CD4-positive, alpha-beta T cell treated with Interleukin-15 for 1 hour (primary cell): Measurements from ENCODE around the gene CHRNB1.

Experiments
- DNase-seq: peaks from one replicate; pipeline ENCODE4 v3.0.0-alpha.2; 2020

Gene CHRNB1

DNA sequence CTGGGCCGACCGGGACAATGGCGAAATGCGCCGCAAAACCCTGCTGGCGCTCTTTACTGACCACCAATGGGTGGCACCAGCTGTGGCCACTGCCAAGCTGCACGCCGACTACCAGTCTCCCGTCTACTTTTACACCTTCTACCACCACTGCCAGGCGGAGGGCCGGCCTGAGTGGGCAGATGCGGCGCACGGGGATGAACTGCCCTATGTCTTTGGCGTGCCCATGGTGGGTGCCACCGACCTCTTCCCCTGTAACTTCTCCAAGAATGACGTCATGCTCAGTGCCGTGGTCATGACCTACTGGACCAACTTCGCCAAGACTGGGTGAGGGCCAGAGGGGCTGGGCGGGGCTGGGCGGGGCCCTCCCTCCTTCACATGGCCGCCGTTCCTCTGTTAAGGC is 29.1 kb upstream of the CHRNB1 start:
- DNase-seq: no peak

DNA sequence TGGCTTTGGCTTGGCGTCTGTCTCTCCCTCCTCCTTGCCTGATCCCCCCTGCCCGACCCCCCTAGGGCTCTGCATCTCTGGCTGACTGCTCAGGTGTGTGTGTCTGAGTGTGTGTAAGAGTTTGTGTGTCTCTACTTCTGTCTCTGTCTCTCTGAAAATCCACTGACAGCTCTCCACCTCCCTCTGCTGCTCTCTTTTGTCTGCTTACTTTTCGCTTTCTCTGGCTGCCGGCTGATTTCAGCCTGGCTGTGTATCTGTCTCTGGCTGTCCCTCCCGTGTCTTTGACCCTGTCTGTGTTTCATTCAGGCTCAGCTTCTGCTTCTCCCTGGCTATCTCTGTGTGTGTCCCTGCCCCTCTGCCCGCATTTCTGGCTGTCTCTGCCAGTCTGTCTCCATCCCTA is 28.5 kb upstream of the CHRNB1 start:
- DNase-seq: no peak

DNA sequence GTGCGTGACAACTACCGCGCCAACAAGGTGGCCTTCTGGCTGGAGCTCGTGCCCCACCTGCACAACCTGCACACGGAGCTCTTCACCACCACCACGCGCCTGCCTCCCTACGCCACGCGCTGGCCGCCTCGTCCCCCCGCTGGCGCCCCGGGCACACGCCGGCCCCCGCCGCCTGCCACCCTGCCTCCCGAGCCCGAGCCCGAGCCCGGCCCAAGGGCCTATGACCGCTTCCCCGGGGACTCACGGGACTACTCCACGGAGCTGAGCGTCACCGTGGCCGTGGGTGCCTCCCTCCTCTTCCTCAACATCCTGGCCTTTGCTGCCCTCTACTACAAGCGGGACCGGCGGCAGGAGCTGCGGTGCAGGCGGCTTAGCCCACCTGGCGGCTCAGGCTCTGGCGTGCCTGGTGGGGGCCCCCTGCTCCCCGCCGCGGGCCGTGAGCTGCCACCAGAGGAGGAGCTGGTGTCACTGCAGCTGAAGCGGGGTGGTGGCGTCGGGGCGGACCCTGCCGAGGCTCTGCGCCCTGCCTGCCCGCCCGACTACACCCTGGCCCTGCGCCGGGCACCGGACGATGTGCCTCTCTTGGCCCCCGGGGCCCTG is 27.7 kb upstream of the CHRNB1 start:
- DNase-seq: no peak

DNA sequence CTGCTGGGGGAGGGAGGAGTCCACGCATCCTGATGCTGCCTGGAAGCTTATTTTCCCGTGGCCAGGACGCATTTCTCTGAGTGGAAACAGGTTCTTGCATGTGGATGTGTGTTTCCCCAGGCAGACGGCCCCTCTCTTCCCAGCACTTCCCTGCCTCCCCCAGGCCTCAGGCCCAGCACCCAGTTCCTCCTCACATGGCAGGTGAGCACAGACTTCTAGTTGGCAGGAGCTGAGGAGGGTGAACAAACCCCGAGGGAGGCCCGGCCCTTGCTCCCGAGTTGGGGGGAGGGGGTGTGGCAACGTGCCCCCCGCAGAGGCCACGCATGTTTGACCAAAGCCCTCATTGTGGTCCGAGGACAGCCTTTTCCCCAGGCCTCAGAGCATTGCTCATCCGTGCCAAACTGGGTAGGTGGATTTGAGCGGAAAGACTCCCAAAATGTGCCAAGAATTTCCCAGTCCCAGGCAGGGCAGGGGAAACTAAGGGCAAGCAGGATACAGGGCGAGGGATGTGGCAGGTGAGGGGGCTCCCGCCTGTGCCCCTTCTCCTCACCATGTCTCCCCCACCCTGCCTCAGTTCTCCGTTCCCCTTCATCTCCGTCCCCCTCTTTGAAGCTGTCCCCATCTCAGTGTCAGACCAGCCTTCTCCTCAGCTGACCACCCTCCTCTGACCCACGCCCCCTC is 26.2 kb upstream of the CHRNB1 start:
- no peak for DNase-seq

DNA sequence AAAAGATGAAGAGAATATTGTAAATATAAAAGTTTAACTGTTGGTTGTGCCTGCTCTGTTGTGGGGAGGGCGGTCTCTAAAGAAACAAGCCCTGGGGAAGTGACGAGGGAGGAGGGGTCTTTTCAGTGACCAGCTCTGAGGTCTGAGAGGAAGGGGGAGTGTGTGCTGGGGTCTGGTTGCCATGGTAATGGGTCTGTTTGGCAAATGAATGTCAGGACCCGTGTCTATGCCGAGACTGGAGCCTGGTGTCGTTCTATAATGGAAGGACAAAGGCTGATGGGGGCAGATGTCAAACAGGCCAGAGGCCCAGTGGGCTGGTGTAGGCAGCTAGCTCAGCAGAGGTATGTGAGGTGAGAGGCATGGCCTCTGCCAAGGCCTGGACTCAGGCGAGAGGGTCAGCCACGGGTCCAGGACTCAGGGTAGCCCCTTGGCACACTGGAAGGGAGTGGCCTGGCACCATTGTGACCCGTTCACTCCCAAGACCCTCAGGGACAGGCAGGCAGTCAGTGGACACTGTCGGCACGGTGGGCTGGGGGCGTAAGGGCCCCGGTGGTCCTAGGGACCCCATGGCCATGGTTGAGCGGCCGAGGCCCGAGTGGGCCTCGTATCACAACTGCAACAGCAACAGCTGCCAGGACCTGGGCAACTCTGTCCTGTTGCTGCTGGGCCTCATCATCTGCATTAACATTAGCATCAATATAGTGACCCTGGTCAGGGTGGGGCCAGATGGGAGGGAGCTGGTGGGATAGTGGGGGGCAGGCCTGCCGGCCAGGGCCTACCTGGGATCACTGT is 24.8 kb upstream of the CHRNB1 start, which contains the start of gene SPEM1:
SPEM1 (plus strand) TSS at position 506 of the 792 bp plus-strand sequence; CDS start at position 567, 61 bp downstream.
- DNase-seq: no peak

DNA sequence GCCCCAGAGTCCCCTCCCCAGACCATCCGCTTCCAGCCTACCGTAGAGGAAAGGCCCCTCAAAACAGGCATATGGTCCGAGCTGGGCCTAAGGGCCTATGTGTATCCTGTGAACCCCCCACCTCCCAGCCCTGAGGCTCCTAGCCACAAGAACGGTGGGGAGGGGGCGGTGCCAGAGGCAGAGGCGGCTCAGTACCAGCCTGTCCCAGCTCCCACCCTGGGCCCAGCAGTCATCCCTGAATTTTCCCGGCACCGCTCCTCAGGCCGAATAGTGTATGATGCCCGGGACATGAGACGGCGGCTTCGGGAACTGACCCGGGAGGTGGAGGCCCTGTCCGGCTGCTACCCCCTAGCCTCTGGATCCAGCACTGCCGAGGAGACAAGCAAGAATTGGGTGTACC is 23.7 kb upstream of the CHRNB1 start:
- no peak for DNase-seq

DNA sequence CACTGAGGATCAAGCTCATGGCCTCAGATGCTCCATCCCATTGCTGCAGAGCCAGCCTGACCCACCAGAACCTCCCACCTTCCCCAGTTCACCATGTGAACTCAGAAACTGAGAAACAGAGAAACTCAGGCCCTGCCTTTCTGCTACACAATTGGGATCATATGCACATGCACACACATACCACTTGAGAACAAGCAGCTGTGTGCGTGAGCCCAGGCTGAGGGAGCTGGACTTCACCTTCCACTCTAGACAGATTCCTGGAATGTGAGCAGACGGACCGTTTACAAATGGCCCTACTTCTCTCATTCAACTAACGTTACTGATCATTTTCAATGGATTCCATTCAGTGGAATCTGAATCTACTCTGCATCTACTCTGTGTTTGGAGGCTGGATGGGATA is 21.2 kb upstream of the CHRNB1 start:
- no peak for DNase-seq

DNA sequence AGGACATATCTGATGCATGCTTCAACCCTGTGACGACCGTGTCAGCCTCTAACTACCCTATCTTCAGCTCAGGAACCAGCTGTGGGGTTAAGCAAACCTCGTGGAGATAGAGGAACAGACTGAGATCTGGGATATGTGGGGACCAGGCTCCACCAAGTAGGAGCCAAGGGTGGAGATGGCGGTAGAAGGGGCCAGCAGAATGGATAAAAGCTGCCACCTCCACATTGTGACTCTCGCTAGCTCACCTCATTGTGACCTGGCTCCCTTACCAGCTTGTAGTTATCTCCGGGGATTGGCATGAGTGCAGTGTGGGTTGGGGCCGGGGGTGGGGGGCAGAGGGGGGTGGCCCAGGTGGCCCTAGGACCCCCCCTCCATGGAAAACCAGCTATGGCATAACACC is 19.5 kb upstream of the CHRNB1 start, which contains the start of gene SPEM2:
SPEM2 (plus strand) TSS at position 301 of the 400 bp plus-strand sequence; CDS start at position 374, 73 bp downstream.
- no peak for DNase-seq

DNA sequence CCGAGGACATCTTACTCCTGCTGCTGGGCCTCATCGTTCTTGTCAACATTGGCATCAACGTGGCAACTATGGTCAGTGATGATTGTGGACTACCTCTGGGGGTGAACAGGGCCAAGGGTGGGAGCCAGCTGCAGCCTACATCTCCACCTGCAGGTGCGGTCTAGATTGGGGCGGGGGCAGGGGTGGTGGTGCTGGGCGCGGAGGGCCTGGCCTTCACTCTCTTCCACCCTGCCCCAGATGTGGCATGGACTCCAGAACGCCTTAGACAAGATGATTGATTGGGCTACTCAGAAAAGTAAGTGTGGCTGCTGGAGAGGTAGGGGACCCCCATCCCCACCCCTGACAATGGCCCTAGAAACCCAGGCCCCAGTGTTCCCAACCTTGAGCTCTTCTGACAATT is 19.1 kb upstream of the CHRNB1 start:
- DNase-seq: no peak

DNA sequence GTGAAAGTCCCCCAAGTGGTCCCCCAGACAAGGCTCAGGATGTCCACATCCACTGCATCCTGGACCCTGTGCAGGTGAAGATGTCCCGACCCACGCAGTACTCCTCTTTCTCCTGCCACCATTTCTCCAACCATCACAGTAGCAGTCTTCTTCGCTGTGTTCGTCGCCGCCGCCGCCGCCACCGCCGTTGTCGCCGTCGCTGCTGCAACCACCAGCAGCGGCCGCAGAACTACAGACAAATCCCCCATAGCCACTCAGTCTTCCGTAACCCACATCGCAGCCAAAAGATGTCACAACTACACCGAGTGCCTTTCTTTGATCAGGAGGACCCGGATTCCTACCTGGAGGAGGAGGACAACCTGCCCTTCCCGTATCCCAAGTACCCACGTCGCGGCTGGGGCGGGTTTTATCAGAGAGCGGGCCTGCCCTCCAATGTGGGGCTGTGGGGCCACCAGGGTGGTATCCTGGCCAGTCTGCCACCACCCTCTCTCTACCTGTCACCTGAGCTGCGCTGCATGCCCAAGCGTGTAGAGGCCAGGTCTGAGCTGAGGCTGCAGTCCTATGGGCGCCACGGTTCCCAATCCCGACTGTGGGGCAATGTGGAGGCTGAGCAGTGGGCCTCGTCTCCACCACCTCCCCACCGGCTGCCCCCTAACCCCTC is 18.5 kb upstream of the CHRNB1 start:
- DNase-seq: no peak

DNA sequence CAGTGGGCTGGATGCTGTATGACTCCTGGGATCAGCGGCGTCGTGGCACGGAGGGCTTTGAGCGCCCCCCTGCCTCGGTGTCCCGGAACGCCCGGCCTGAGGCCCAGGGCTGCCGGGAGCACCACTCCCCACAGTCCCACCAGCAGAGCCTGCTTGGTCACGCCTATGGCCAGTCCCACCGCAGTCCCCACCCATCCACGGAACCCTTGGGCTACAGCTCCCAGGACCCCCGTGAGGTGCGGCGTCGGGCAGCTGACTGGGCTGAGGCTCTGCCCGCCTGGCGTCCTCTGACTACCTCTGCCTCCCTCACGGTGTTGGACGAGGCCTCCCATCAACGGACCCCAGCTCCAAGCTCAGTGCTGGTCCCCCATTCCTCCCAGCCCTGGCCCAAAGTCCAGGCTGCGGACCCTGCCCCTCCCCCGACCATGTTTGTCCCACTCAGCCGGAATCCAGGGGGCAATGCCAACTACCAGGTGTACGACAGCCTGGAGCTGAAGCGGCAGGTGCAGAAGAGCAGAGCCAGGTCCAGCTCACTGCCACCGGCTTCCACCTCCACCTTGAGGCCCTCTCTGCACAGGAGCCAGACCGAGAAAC is 17.9 kb upstream of the CHRNB1 start:
- DNase-seq: no peak

DNA sequence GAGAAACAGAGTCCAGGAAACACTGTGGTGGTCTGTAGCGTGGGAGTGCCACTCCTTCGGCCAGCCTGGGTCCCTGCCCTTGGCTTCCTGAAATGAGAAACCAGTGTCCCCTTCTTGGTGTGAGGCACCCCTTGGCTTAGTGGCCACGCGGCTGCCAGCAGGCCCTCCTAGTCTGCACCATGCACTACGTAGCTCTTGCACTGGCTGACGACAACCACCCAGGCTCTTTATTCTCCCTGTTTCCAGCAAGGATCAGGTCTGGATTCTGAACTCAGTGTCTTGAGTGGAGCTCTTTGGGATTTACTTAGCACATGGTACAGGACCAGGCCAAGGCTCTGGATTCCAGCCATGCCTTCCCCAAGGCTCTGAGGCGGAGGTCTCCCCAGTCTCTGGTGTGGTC is 17.3 kb upstream of the CHRNB1 start:
- DNase-seq: no peak

DNA sequence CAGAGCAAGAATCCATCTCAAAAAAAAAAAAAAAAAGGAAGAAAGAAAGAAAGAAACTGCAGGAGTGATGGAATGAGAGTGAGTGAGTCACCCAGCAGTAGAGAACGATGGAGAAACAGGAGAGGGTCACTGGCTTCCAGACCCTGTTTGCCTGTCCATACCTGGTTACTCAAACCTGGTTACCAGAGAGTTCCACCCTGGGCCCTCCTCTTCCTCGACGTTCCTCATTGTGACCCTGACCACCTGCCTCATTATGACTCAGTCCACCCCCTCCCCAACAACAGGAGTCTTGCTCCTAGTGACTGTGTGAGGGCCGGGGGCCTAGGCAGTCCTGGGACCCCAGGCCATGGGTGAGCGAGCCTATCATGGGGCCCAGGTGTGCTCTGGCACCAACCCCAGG is 16.3 kb upstream of the CHRNB1 start, which contains the start of gene SPEM3:
SPEM3 (plus strand) TSS at position 301 of the 400 bp plus-strand sequence; CDS start at position 347, 46 bp downstream.
- no peak for DNase-seq

DNA sequence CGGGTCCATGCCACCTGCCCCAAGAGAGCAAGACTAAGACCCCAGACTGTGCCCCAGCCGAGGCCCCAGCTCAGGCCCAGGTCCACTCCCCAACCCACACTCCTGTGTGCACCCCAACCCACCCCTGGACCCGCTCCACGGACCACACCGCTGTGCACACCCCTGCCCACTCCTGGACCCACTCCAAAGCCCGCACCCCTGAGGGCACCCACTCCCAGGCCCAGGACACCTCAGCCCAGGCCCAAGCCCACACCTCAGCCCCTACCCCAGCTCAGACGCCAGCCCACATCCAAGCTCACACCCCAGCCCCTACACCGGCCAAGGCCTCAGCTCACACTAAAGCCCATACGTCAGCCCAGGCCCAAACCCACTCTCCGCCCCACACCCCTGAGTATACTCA is 15.1 kb upstream of the CHRNB1 start:
- no peak for DNase-seq

DNA sequence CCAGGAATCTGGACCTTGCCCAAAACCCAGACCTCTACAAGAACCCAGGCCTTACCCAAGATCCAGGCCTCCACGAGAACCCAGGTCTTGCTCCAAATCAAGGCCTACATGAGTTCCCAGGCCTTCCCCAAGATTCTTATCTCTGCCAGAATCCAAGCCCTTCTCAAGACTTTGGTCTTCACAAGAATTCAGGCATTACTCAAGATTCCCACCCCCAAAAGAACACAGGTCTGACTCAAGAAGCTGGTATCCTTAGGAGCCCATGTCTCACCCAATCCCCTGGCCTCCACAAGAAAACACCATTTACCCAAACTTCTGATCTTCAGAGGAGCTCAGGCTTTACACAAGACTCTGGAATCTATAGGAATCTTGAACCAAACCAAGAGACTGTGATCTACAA is 13.6 kb upstream of the CHRNB1 start:
- DNase-seq: no peak

DNA sequence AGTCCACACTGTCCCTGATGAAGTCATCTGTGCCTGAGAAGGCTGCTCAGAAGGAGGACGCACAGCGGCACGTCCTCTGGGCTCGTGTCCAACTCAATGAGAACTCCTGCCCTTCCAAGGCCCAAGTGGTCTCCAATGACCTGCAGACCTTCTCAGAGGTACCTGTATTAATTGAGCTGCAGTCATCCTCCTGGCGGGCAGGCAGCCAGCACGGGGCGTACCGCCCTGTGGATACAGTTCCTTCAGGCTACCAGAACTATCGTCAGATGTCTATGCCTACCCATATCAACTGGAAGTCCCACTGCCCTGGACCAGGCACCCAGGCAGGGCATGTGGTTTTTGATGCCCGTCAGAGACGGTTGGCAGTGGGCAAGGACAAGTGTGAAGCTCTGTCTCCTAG is 12.6 kb upstream of the CHRNB1 start:
- DNase-seq: no peak

DNA sequence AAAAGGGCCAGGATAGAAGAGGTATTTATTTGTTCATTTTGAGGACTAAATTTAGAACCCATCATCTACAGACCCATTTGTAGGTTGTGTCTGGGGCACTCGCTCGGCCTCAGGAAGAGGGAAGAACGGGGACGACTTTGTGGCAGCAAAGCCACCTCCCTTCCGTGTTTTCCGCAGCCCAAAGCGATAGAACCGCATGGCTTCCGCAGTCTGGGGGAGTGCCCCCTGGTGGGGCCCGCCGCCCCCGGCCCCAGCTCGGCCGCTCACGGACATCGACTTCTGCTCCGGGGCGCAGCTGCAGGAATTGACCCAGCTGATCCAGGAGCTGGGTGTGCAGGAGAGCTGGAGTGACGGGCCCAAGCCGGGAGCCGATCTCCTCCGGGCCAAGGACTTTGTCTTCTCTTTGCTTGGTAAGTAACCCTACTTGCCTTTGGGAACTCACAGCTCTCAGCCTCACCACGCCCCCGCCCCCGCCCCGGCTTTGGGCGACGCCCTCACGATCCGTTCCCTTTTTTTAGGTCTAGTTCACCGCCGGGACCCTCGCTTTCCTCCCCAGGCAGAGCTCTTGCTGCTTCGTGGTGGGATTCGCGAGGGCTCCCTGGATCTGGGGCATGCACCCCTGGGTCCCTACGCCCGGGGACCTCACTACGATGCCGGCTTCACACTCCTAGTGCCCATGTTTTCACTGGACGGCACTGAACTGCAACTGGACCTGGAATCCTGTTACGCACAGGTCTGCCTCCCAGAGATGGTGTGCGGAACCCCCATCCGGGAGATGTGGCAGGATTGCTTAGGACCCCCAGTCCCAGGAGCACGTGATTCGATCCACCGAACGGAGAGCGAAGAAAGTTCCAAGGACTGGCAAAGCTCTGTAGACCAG is 8.9 kb upstream of the CHRNB1 start:
- peak; percentile 56 for DNase-seq

DNA sequence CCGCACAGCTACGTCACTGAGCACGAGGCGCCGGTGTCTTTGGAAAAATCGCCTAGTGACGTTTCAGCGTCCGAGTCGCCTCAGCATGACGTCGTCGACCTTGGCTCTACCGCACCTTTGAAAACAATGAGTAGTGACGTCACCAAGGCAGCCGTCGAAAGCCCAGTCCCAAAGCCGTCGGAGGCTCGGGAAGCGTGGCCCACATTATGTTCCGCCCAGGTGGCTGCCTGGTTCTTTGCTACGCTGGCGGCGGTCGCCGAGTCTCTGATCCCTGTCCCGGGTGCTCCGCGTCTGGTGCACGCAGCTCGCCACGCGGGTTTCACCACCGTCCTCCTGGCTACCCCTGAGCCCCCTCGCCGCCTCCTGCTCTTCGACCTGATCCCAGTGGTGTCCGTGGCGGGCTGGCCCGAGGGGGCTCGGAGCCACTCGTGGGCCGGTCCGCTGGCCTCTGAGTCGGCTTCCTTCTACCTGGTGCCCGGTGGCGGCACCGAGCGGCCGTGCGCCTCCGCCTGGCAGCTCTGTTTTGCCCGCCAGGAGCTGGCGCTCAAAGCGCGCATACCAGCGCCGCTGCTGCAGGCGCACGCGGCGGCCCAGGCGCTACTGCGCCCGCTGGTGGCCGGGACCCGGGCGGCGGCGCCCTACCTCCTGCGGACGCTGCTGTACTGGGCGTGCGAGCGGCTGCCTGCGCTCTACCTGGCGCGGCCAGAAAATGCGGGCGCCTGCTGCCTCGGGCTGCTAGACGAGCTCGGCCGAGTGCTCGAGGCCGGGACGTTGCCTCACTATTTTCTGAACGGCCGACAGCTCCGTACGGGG is 8.1 kb upstream of the CHRNB1 start:
- peak; percentile 85 for DNase-seq

DNA sequence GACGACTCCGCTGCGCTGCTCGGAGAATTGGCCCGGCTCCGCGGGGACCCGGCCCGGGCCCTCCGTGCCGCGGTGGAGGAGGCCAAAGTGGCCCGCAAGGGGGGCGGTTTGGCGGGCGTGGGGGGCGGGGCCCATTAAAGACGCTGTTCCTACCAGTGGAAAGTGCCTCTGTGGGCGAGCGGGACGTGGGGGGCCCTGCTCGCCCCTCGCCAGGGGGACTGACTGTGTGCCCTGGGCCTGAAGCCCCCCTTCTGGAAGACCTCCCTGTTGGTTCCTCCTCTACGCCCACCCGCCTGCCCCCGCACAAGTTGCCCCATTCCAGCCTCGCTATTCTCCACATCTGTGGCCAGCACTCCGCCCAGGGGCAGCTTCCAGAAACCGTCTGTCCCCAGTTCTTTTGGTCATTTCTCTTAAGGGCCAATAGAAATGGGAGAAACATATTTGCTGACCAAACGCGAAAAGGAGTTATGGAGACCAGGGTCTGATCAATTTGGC is 7.4 kb upstream of the CHRNB1 start:
- DNase-seq: no peak

DNA sequence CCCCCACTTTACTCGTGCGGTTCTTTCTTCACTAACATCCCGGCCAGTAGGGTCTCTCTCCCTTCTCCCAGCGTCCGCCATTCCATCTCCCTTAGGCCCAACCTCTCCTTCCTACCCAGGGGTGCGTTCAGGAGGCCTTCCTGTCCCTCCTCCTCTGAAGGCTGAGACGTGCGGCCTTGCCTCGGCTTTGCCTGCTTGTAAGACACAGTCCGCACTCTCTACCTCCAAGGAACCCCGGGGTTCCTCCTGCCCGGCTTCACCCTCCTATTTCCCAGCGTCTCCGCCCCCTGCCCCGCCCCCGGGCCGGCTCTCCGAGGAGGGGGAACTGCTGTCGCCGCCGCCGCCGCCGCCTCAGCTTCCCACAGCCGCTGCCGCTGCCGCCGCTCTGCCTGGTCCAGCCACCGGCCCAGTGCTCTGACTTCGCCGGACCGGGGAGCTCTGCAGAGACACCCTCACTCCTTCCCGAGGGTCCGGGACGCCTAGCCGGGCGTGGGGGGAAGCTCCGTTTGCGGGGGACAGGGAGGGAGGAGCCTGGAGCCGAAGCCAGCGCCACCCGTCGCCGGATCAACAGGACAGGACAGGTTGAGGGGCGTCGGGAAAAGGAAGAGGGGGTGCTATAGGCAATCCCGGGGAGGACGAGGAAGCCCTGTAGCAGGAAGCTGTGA is 6.8 kb upstream of the CHRNB1 start:
- peak; percentile 67 for DNase-seq
